Upper lobe of left lung (tissue), 4 donors: ENCODE results near the gene LYPLA2.
A peak's percentile ranks its signal among the peaks of the same experiment; 100 is the strongest.

Experiments
- EP300 ChIP-seq, 4 donors: sonication (generic); formaldehyde crosslinking; IDR thresholded peaks; one replicate each; pipeline ENCODE4 v1.5.1; 2017; ENCODE audit warnings: antibody characterized with exemption in 4 of 4, control low read depth in 2 of 4
- POLR2A ChIP-seq, 4 donors: fragments of 450-650 bp; IDR thresholded peaks; one replicate each; pipeline ENCODE4 v1.5.1; 2016 to 2017; ENCODE audit warnings: antibody characterized with exemption in 4 of 4, mild to moderate bottlenecking in 2 of 4
- POLR2AphosphoS5 ChIP-seq, 2 donors: sonication (generic); formaldehyde crosslinking; IDR thresholded peaks; one replicate each; pipeline ENCODE4 v1.5.1; 2017; ENCODE audit warnings: antibody characterized with exemption in 2 of 2
- TF ChIP-seq, protein P1 (sequence below), 6 experiments: fragments of 450-650 bp in 4 of 6; fragments of 200-600 bp in 2 of 6; sonication (generic) in 2 of 6; IDR thresholded peaks; one replicate each; pipeline ENCODE4 v1.5.1; 2016 to 2019; ENCODE audit warnings: antibody characterized with exemption in 6 of 6

DNA sequence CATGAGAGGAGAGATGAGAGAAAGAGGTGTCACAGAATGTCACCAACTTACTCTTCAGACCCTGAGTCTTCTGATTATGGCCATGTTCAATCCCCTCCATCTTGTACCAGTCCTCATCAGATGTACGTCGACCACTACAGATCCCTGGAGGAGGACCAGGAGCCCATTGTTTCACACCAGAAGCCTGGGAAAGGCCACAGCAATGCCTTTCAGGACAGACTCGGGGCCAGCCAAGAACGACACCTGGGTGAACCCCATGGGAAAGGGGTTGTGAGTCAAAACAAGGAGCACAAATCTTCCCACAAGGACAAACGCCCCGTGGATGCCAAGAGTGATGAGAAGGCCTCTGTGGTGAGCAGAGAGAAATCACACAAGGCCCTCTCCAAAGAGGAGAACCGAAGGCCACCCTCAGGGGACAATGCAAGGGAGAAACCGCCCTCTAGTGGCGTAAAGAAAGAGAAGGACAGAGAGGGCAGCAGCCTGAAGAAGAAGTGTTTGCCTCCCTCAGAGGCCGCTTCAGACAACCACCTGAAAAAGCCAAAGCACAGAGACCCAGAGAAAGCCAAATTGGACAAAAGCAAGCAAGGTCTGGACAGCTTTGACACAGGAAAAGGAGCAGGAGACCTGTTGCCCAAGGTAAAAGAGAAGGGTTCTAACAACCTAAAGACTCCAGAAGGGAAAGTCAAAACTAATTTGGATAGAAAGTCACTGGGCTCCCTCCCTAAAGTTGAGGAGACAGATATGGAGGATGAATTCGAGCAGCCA is 39.7 kb upstream of the LYPLA2 start:
- TF ChIP-seq POLR2AphosphoS5 (IDR thresholded peaks at IDR 0.05) (no peak), POLR2A (IDR thresholded peaks at IDR 0.05) (no peak), EP300 (IDR thresholded peaks at IDR 0.05) (no peak)
- TF ChIP-seq, protein P1, sequence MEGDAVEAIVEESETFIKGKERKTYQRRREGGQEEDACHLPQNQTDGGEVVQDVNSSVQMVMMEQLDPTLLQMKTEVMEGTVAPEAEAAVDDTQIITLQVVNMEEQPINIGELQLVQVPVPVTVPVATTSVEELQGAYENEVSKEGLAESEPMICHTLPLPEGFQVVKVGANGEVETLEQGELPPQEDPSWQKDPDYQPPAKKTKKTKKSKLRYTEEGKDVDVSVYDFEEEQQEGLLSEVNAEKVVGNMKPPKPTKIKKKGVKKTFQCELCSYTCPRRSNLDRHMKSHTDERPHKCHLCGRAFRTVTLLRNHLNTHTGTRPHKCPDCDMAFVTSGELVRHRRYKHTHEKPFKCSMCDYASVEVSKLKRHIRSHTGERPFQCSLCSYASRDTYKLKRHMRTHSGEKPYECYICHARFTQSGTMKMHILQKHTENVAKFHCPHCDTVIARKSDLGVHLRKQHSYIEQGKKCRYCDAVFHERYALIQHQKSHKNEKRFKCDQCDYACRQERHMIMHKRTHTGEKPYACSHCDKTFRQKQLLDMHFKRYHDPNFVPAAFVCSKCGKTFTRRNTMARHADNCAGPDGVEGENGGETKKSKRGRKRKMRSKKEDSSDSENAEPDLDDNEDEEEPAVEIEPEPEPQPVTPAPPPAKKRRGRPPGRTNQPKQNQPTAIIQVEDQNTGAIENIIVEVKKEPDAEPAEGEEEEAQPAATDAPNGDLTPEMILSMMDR (IDR thresholded peaks at IDR 0.05), result peak in 5 of 6 experiments; percentile 35 to 54 (median 51)
